ENCODE data around the gene POTEF. TPM values are rescaled to one million over a fixed set of nuclear protein-coding genes. Genes with fewer than 3 reads are reported as not detected.
"Not testable (repeated sequence)": the region's sequence is repeated elsewhere in the genome, so short reads cannot be mapped to it uniquely, and the experiment has no call there.

POTEF gene
- total and polyA plus RNA-seq, 2 donors (not counting 3 experiments of a cell fraction or from before 2014, with no cell fraction given), result 0.04 TPM; not detected in 1

DNA sequence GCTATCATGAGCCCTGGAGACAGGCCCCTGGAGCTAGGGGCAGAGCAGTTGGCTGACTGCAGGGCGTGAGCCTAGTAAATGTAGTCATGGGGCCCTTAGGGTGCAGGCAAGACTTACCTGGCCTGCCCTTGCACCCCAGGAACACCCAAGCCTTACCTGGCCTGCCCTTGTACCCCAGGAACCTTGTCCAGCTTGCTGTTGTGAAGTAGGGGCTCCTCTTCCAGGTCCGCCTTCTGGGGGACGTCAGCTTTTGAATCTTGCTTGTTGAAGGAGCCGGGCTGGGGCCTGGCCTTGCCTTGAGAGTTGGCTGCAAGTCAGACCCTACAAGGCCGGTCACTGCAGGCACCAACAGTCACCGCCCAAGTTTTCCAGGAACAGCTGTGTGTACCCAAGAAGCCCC is 12.0 kb upstream of the POTEF start:
- H3K9me3 ChIP-seq (replicated peaks; ENCODE audit: control insufficient read depth, insufficient read depth, low read length); BruUV-seq (replicated peaks); H3K4me2 ChIP-seq (ENCODE audit: insufficient read depth, low read length); DNase-seq (ENCODE audit: low read depth, low spot score); H3K79me2 ChIP-seq (ENCODE audit: control insufficient read depth, insufficient read depth, low read length); H3K27ac ChIP-seq (ENCODE audit: insufficient read depth, low read depth, low read length); intact Hi-C loops (cut with micrococcal nuclease); H3K9ac ChIP-seq (replicated peaks; ENCODE audit: extremely low read depth, insufficient read depth, low read length); POLR2A ChIA-PET; H3K4me1 ChIP-seq (ENCODE audit: control insufficient read depth, extremely low read depth, insufficient read depth, low read length); H3K9me1 ChIP-seq (replicated peaks; ENCODE audit: control insufficient read depth, extremely low read depth, insufficient read depth, low read length); H3K27me3 ChIP-seq (ENCODE audit: control insufficient read depth in 2 of 2, insufficient read depth in 2 of 2, low read length in 2 of 2); dilution Hi-C loops (cut with MboI; ENCODE audit: extremely low pct_ligation_motif_present, low sequenced_read_pairs); H2AFZ ChIP-seq (ENCODE audit: low read depth, low read length); CTCF ChIA-PET; H3K36me3 ChIP-seq (ENCODE audit: control insufficient read depth in 2 of 2, extremely low read depth in 1 of 2, insufficient read depth in 2 of 2, low read length in 2 of 2); FAIRE-seq; H4K20me1 ChIP-seq (replicated peaks; ENCODE audit: control insufficient read depth, extremely low read depth, insufficient read depth, low read length); H3K4me3 ChIP-seq (replicated peaks in 1 of 3; ENCODE audit: insufficient read depth in 1 of 3, low read depth in 1 of 3, low read length in 3 of 3): not testable (repeated sequence)

DNA sequence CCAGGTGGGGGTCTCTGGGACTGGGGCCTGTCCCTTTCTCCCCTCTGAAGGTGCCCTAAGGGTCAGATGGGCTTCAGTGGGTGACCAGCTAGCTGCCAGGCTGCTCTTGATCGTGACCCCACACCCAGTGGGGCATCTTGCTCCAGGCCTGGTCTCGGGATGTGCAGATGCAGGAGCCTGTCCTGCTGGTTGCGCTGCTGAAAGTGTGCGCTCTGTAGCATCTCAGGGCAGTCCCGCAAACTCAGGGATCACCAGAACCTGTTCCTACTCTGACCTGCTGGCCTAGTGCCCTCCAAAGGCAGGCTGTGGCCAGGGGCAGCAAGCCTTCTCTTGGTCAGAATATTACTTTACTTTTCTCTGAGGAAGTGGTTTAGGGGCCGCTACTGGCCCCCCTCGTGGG is 11.5 kb upstream of the POTEF start:
- intact Hi-C loops (cut with micrococcal nuclease); H3K27me3 ChIP-seq (ENCODE audit: control insufficient read depth in 2 of 2, insufficient read depth in 2 of 2, low read length in 2 of 2); H2AFZ ChIP-seq (ENCODE audit: low read depth, low read length); H3K4me3 ChIP-seq (replicated peaks in 1 of 3; ENCODE audit: insufficient read depth in 1 of 3, low read depth in 1 of 3, low read length in 3 of 3); H3K79me2 ChIP-seq (ENCODE audit: control insufficient read depth, insufficient read depth, low read length); DNase-seq (ENCODE audit: low read depth, low spot score); BruUV-seq (replicated peaks); dilution Hi-C loops (cut with MboI; ENCODE audit: extremely low pct_ligation_motif_present, low sequenced_read_pairs); H3K27ac ChIP-seq (ENCODE audit: insufficient read depth, low read depth, low read length); H4K20me1 ChIP-seq (replicated peaks; ENCODE audit: control insufficient read depth, extremely low read depth, insufficient read depth, low read length); H3K4me2 ChIP-seq (ENCODE audit: insufficient read depth, low read length); POLR2A ChIA-PET; H3K9ac ChIP-seq (replicated peaks; ENCODE audit: extremely low read depth, insufficient read depth, low read length); H3K36me3 ChIP-seq (ENCODE audit: control insufficient read depth in 2 of 2, extremely low read depth in 1 of 2, insufficient read depth in 2 of 2, low read length in 2 of 2); CTCF ChIA-PET; FAIRE-seq; H3K9me3 ChIP-seq (replicated peaks; ENCODE audit: control insufficient read depth, insufficient read depth, low read length); H3K4me1 ChIP-seq (ENCODE audit: control insufficient read depth, extremely low read depth, insufficient read depth, low read length); H3K9me1 ChIP-seq (replicated peaks; ENCODE audit: control insufficient read depth, extremely low read depth, insufficient read depth, low read length): not testable (repeated sequence)

DNA sequence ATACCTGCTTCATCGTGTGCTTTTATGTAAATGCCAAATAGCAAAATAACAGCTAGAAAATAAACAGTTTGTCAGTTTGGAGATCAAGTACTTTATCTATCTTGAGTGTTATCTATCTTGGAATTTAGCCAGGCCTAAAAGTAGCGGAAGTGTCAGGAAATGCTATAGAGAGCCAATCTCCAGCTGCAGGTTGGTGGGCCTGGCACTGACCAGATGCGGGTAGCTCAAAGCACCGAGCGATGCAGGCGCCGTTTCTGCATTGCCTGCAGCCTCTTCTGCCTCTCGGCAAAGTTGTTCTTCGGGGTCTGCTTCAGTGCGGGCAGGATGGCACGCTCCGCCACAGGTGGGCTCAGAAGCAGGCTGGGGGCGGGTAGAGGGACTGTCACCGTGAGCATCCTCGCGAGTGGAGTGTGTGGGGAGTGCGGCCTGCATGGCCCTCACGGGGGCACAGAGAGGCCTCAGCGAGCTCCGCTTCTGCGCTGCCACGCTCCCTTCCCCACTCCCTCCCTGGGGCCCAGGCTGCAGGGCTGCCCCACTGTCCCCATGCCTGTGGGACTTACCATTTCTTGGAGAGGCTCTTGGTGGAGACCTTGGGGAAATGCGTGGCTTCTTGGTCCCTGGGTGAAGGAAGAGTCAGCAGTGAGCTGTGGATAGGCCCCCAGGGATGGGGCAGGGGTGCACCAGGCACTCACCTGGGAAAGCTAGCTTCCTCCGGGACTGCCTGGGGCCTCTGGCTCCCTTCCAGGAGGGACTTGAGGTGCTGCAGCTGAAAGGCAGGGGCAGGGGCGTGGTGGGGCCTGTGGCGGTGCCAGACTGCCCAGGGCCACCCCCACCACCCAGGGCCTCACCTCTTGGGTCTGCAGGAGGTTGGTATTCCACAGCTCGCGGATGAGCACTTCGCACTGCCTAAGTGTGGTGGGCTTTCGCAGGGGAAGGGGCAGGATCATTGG is 10.6 kb upstream of the POTEF start:
- H4K20me1 ChIP-seq (replicated peaks; ENCODE audit: control insufficient read depth, extremely low read depth, insufficient read depth, low read length); H3K9me1 ChIP-seq (replicated peaks; ENCODE audit: control insufficient read depth, extremely low read depth, insufficient read depth, low read length); CTCF ChIA-PET; H3K4me1 ChIP-seq (ENCODE audit: control insufficient read depth, extremely low read depth, insufficient read depth, low read length); H3K4me2 ChIP-seq (ENCODE audit: insufficient read depth, low read length); H3K79me2 ChIP-seq (ENCODE audit: control insufficient read depth, insufficient read depth, low read length); DNase-seq (ENCODE audit: low read depth, low spot score); H3K36me3 ChIP-seq (ENCODE audit: control insufficient read depth in 2 of 2, extremely low read depth in 1 of 2, insufficient read depth in 2 of 2, low read length in 2 of 2); BruUV-seq (replicated peaks); intact Hi-C loops (cut with micrococcal nuclease); FAIRE-seq; dilution Hi-C loops (cut with MboI; ENCODE audit: extremely low pct_ligation_motif_present, low sequenced_read_pairs); POLR2A ChIA-PET; H3K9ac ChIP-seq (replicated peaks; ENCODE audit: extremely low read depth, insufficient read depth, low read length); H3K27me3 ChIP-seq (ENCODE audit: control insufficient read depth in 2 of 2, insufficient read depth in 2 of 2, low read length in 2 of 2); H3K27ac ChIP-seq (ENCODE audit: insufficient read depth, low read depth, low read length); H3K9me3 ChIP-seq (replicated peaks; ENCODE audit: control insufficient read depth, insufficient read depth, low read length); H3K4me3 ChIP-seq (replicated peaks in 1 of 3; ENCODE audit: insufficient read depth in 1 of 3, low read depth in 1 of 3, low read length in 3 of 3); H2AFZ ChIP-seq (ENCODE audit: low read depth, low read length): not testable (repeated sequence)

DNA sequence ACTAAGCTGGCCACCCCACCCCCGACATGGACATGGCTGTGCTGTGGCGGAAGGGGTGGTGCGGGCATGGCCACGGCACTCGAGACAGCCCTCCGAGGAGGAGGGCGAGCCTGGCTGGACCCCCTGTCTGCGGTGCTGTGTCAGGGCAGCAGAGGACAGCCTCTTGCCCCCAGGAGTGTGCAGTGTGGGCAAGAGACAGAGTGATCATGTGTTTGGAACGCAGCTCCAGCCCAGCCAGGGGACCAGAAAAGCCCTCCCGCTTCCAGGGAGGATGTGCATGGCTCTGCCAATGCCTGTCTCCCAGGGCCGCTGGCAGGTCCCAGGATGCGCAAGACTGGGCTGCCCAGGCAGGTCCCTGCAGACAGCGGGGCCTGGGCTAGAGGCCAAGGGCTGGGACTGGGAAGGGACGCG is 9.8 kb upstream of the POTEF start:
- H3K4me3 ChIP-seq (replicated peaks in 1 of 3; ENCODE audit: insufficient read depth in 1 of 3, low read depth in 1 of 3, low read length in 3 of 3); H3K9me3 ChIP-seq (replicated peaks; ENCODE audit: control insufficient read depth, insufficient read depth, low read length); H3K4me2 ChIP-seq (ENCODE audit: insufficient read depth, low read length); H3K27ac ChIP-seq (ENCODE audit: insufficient read depth, low read depth, low read length); DNase-seq (ENCODE audit: low read depth, low spot score); H3K36me3 ChIP-seq (ENCODE audit: control insufficient read depth in 2 of 2, extremely low read depth in 1 of 2, insufficient read depth in 2 of 2, low read length in 2 of 2); H3K79me2 ChIP-seq (ENCODE audit: control insufficient read depth, insufficient read depth, low read length); H3K4me1 ChIP-seq (ENCODE audit: control insufficient read depth, extremely low read depth, insufficient read depth, low read length); H2AFZ ChIP-seq (ENCODE audit: low read depth, low read length); H3K27me3 ChIP-seq (ENCODE audit: control insufficient read depth in 2 of 2, insufficient read depth in 2 of 2, low read length in 2 of 2); H3K9ac ChIP-seq (replicated peaks; ENCODE audit: extremely low read depth, insufficient read depth, low read length); FAIRE-seq; intact Hi-C loops (cut with micrococcal nuclease); CTCF ChIA-PET; H4K20me1 ChIP-seq (replicated peaks; ENCODE audit: control insufficient read depth, extremely low read depth, insufficient read depth, low read length); H3K9me1 ChIP-seq (replicated peaks; ENCODE audit: control insufficient read depth, extremely low read depth, insufficient read depth, low read length); POLR2A ChIA-PET; BruUV-seq (replicated peaks); dilution Hi-C loops (cut with MboI; ENCODE audit: extremely low pct_ligation_motif_present, low sequenced_read_pairs): not testable (repeated sequence)
